Natural killer cell treated with Interleukin-12 subunit alpha and Interleukin-12 subunit beta and Interleukin-15 and Interleukin-18, amount 100 ng/mL, for 72 hours (primary cell): Measurements from ENCODE around the gene QTRT2. TPM values are rescaled to one million over a fixed set of nuclear protein-coding genes. Genes with fewer than 3 reads are reported as not detected.

Experiments used
- ATAC-seq, 2 donors: fragments of 150-1000 bp; cut with Tn5 transposase in 1 of 2; sonication (Bioruptor Pico), chemical (Tn5 transposase) in 1 of 2; 2 replicates each; pipeline ENCODE4 v1.10.0; 2021
- DNase-seq: peaks from one replicate; pipeline ENCODE4 v3.0.0; 2022; ENCODE audit warnings: low spot score
- H3K27ac Mint-ChIP-seq, 2 donors: 1 replicate in 1 of 2; 2 replicates in 1 of 2; pipeline ENCODE4 v1.8.0; 2022; ENCODE audit warnings: mixed read lengths in 2 of 2, mild to moderate bottlenecking in 1 of 2, moderate library complexity in 1 of 2
- H3K27me3 Mint-ChIP-seq, 2 donors: 1 replicate in 1 of 2; 2 replicates in 1 of 2; pipeline ENCODE4 v1.8.0; 2022; ENCODE audit warnings: mixed read lengths in 2 of 2
- H3K36me3 Mint-ChIP-seq: one replicate; pipeline ENCODE4 v1.8.0; 2022; ENCODE audit warnings: mixed read lengths
- H3K4me1 Mint-ChIP-seq, 2 donors: 1 replicate in 1 of 2; 2 replicates in 1 of 2; pipeline ENCODE4 v1.8.0; 2022; ENCODE audit warnings: low read depth in 2 of 2, mixed read lengths in 2 of 2, mild to moderate bottlenecking in 1 of 2
- H3K4me3 Mint-ChIP-seq: one replicate; pipeline ENCODE4 v1.8.0; 2022; ENCODE audit warnings: mixed read lengths
- H3K9me3 Mint-ChIP-seq: 2 replicates; pipeline ENCODE4 v1.8.0; 2022; ENCODE audit warnings: mixed read lengths
- total RNA-seq, 2 donors: library from RNA; stranded (reverse); gene quantifications; one replicate each; pipeline ENCODE4 v1.2.3, GENCODE V29; 2022

Gene QTRT2
- total RNA-seq, 2 donors from 2014 or later: 39.2 to 64.0 TPM

GRCh38 chr3:114092151-114093015, 35.8 kb downstream of the QTRT2 start:
- no peak for DNase-seq
- Mint-ChIP-seq H3K9me3 (no peaks in the 10 kb centered on the region), H3K27me3 (peaks cover 12 to 16% of the 10 kb centered on the region in 2 donors), H3K4me3 (no peak overlapping the region), H3K4me1 (peaks cover 3 to 5% of the 10 kb centered on the region in 2 donors), H3K27ac (no peak overlapping the region), H3K36me3 (no peaks in the 10 kb centered on the region)
- ATAC-seq: no peak

- peaks cover 12 to 16% of the 10 kb centered on the region in 2 donors for H3K27me3 Mint-ChIP-seq
- no peak overlapping the region for H3K27ac Mint-ChIP-seq
- no peaks in the 10 kb centered on the region for H3K9me3 Mint-ChIP-seq
- DNase-seq (no peak), ATAC-seq (no peak)
- no peaks in the 10 kb centered on the region for H3K36me3 Mint-ChIP-seq
- no peak overlapping the region for H3K4me3 Mint-ChIP-seq
- H3K4me1 Mint-ChIP-seq: peaks cover 3 to 5% of the 10 kb centered on the region in 2 donors
Observed at GRCh38 chr3:114093016-114093380, 36.5 kb downstream of the QTRT2 start.

DNA sequence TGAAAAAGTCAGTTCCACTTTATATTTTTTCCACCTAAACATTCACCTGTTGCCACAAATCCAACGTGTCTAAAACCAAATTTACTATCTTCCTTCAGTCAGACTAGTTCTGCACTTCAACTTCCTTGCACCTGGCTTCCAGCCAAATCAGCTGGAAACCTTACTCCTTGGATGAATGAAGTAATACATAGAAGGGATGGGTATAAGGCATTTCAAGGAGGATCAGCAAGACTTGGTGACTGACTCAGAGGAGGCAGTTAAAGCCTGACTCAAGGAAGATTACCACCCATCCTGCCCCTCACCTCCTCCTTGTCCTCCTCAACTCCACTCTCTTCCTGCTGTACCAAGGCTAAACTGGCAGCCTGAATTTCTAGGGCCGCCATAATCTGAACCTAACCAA, 37.1 kb downstream of the QTRT2 start:
- DNase-seq: no peak
- Mint-ChIP-seq H3K36me3 (no peaks in the 10 kb centered on the region), H3K9me3 (no peaks in the 10 kb centered on the region), H3K4me3 (no peak overlapping the region), H3K27me3 (peaks cover 12 to 16% of the 10 kb centered on the region in 2 donors), H3K4me1 (peaks cover 3 to 5% of the 10 kb centered on the region in 2 donors), H3K27ac (no peak overlapping the region)
- ATAC-seq: no peak

- Mint-ChIP-seq H3K27me3 (peaks cover 12 to 16% of the 10 kb centered on the region in 2 donors), H3K4me3 (no peak overlapping the region), H3K9me3 (no peaks in the 10 kb centered on the region), H3K36me3 (no peaks in the 10 kb centered on the region), H3K27ac (no peak overlapping the region), H3K4me1 (peaks cover 3 to 5% of the 10 kb centered on the region in 2 donors)
- ATAC-seq (no peak), DNase-seq (no peak)
Observed at GRCh38 chr3:114095796-114096195, 39.3 kb downstream of the QTRT2 start.

- H3K4me3 Mint-ChIP-seq: no peak overlapping the region
- no peak overlapping the region for H3K27ac Mint-ChIP-seq
- H3K9me3 Mint-ChIP-seq: no peaks in the 10 kb centered on the region
- H3K4me1 Mint-ChIP-seq: no peaks in the 10 kb centered on the region
- H3K36me3 Mint-ChIP-seq: no peaks in the 10 kb centered on the region
- ATAC-seq: no peak
- peaks cover 0 to 7% of the 10 kb centered on the region in 2 donors for H3K27me3 Mint-ChIP-seq
- no peak for DNase-seq
Observed at GRCh38 chr3:114101101-114101500, 44.6 kb downstream of the QTRT2 start.

- H3K36me3 Mint-ChIP-seq: no peaks in the 10 kb centered on the region
- no peak overlapping the region for H3K4me3 Mint-ChIP-seq
- no peaks in the 10 kb centered on the region for H3K9me3 Mint-ChIP-seq
- DNase-seq: no peak
- peaks cover 0 to 7% of the 10 kb centered on the region in 2 donors for H3K27me3 Mint-ChIP-seq
- no peak for ATAC-seq
- H3K27ac Mint-ChIP-seq: no peak overlapping the region
- H3K4me1 Mint-ChIP-seq: no peaks in the 10 kb centered on the region
Observed at GRCh38 chr3:114103181-114103580, 46.6 kb downstream of the QTRT2 start.

GRCh38 chr3:114103858-114104257, 47.3 kb downstream of the QTRT2 start:
- no peak overlapping the region for H3K4me3 Mint-ChIP-seq
- H3K27me3 Mint-ChIP-seq: peaks cover 0 to 7% of the 10 kb centered on the region in 2 donors
- ATAC-seq: no peak
- H3K9me3 Mint-ChIP-seq: no peaks in the 10 kb centered on the region
- H3K36me3 Mint-ChIP-seq: no peaks in the 10 kb centered on the region
- no peak for DNase-seq
- H3K27ac Mint-ChIP-seq: no peak overlapping the region
- H3K4me1 Mint-ChIP-seq: no peaks in the 10 kb centered on the region

DNA sequence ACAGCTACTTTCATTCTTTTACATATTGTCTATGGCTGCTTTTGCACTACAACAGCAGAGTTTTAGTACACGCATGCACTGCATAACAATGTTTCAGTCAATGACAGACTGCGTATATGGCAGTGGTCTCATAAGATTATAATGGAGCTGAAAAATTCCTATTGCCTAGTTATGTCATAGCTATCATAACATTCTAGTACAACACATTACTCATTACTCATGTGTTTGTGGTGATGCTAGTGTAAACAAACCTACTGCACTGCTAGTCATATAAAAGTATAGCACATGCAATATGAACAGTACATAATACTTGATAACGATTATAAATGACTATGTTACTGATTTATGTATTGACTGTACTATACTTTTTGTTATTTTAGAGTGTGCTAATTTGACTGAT, 47.9 kb downstream of the QTRT2 start:
- Mint-ChIP-seq H3K36me3 (no peaks in the 10 kb centered on the region), H3K9me3 (no peaks in the 10 kb centered on the region), H3K4me1 (no peaks in the 10 kb centered on the region), H3K4me3 (no peak overlapping the region), H3K27me3 (peaks cover 3 to 9% of the 10 kb centered on the region in 2 donors), H3K27ac (no peak overlapping the region)
- ATAC-seq: no peak
- DNase-seq: no peak

DNA sequence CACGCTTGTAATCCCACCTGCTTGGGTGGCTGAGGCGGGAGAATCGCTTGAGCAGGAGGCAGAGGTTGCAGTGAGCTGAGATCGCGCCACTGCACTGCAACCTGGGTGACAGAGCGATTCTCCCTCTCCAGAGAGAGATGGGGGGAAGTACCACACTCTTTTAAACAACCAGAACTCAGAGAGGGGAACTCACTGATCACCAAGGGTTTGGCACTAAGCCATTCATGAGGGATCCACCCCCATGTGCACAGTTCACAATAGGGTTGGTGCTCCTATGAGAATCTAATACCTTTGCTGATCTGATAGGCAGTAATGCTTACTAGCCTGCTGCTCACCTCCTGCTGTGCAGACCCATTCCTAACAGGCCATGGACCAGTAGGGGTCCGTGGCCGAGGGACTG, 51.6 kb downstream of the QTRT2 start:
- Mint-ChIP-seq H3K4me1 (no peaks in the 10 kb centered on the region), H3K4me3 (no peak overlapping the region), H3K27me3 (peaks cover 22 to 27% of the 10 kb centered on the region in 2 donors), H3K9me3 (no peaks in the 10 kb centered on the region), H3K27ac (no peak overlapping the region), H3K36me3 (no peaks in the 10 kb centered on the region)
- ATAC-seq: no peak
- no peak for DNase-seq

DNA sequence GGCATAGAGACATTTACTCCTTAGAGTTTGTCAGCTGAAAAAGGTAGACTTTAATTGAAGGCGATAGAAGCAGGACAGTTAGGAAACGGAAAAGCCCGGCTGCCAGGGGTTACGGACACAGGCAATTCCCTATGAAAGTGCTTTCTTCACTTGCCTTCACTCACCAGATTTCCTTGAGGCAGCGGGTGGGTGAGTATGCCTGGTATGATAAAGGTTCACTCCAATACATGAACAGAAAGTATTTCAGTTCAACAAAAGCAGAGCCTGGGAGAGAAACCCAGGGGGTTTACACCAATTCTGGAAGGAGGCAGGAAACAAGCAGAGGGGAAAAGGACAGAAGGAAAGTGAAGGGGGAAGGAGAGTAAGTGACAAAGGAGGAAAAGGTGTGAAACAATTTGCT, 53.9 kb downstream of the QTRT2 start:
- no peaks in the 10 kb centered on the region for H3K36me3 Mint-ChIP-seq
- DNase-seq (no peak), ATAC-seq (no peak)
- H3K27me3 Mint-ChIP-seq: peaks cover 22 to 26% of the 10 kb centered on the region in 2 donors
- no peak overlapping the region for H3K27ac Mint-ChIP-seq
- no peaks in the 10 kb centered on the region for H3K4me1 Mint-ChIP-seq
- no peaks in the 10 kb centered on the region for H3K9me3 Mint-ChIP-seq
- no peak overlapping the region for H3K4me3 Mint-ChIP-seq

- Mint-ChIP-seq H3K4me3 (no peak overlapping the region), H3K36me3 (no peaks in the 10 kb centered on the region), H3K9me3 (no peaks in the 10 kb centered on the region), H3K27me3 (peaks cover 22 to 24% of the 10 kb centered on the region in 2 donors), H3K4me1 (no peaks in the 10 kb centered on the region), H3K27ac (no peak overlapping the region)
- no peak for ATAC-seq
- DNase-seq: no peak
Observed at GRCh38 chr3:114111060-114111770, 54.7 kb downstream of the QTRT2 start.

- Mint-ChIP-seq H3K27ac (no peak overlapping the region), H3K9me3 (no peaks in the 10 kb centered on the region), H3K36me3 (no peaks in the 10 kb centered on the region), H3K4me3 (no peak overlapping the region), H3K27me3 (peaks cover 22 to 23% of the 10 kb centered on the region in 2 donors), H3K4me1 (no peaks in the 10 kb centered on the region)
- DNase-seq (no peak), ATAC-seq (no peak)
Observed at GRCh38 chr3:114112696-114113095, 56.2 kb downstream of the QTRT2 start.

GRCh38 chr3:114114719-114115118, 58.2 kb downstream of the QTRT2 start:
- Mint-ChIP-seq H3K27ac (no peak overlapping the region), H3K27me3 (peaks cover 16 to 17% of the 10 kb centered on the region in 2 donors), H3K4me3 (no peak overlapping the region), H3K9me3 (no peaks in the 10 kb centered on the region), H3K36me3 (no peaks in the 10 kb centered on the region), H3K4me1 (no peaks in the 10 kb centered on the region)
- ATAC-seq (no peak), DNase-seq (no peak)

GRCh38 chr3:114115143-114115542, 58.6 kb downstream of the QTRT2 start:
- H3K27me3 Mint-ChIP-seq: peaks cover 12 to 13% of the 10 kb centered on the region in 2 donors
- ATAC-seq (no peak), DNase-seq (no peak)
- no peak overlapping the region for H3K27ac Mint-ChIP-seq
- H3K36me3 Mint-ChIP-seq: no peaks in the 10 kb centered on the region
- H3K4me1 Mint-ChIP-seq: no peaks in the 10 kb centered on the region
- no peaks in the 10 kb centered on the region for H3K9me3 Mint-ChIP-seq
- H3K4me3 Mint-ChIP-seq: no peak overlapping the region
